NCI-H2196 treated with DMSO at 0.1 percent for 48 hours (cell line): ENCODE results near the gene TOPORS.

Experiments used
- DNase-seq: peaks from one replicate; lab custom pipeline; 2025; ENCODE audit not compliant: unreplicated experiment; lab: John Stamatoyannopoulos, UW

The TOPORS gene

DNA sequence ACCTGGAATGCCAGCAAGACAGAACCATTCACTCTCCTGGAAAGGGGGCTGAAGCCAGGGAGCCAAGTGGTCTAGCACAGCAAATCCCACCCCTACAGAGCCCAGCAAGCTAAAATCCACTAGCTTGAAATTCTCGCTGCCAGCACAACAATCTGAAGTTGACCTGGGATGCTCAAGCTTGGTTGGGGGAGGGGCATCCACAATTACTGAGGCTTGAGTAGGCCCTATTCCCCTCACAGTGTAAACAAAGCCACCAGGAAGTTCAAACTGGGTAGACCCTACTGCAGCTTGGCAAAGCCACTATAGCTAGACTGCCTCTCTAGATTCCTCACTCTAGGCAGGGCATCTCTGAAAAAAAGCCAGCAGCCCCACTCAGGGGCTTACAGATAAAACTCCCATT is 43.7 kb downstream of the TOPORS start:
- DNase-seq = no peak

DNA sequence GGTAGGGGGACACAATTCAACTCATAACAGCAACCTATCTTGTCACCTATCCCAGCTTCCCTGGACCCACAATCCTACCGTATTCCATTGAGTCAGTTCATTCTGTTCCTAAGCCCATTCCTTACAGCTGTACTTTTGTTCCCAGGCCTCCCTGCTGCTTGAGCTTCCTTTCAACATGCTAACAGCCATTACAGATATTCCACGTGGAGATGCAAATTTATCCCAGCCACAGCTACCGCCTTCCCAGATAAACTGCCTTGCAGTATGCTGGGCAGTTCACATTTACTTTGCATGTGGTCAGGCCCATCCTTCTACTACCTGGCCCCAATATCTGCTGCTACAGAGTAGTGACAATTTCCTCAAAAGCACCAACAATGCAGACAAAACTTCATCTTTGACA is 49.4 kb downstream of the TOPORS start:
- DNase-seq = no peak

DNA sequence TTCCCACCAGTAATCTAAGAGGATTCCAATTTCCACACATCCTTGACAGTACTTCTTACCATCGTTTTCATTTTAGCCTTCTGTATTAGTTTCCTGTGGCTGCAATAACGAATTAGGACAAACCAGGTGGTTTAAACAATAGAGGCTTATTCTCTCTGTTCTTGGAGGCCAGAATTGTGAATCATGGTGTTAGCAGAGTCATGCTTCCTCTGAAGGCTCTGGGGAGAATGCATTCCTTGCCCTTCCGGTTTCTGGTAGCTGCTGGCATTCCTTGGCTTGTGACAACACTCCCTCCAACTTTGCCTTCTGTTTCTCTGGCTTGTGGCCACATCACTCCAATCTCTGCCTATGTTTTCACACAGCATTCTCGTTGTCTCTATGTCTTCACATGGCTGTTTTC is 49.9 kb downstream of the TOPORS start:
- no peak for DNase-seq

DNA sequence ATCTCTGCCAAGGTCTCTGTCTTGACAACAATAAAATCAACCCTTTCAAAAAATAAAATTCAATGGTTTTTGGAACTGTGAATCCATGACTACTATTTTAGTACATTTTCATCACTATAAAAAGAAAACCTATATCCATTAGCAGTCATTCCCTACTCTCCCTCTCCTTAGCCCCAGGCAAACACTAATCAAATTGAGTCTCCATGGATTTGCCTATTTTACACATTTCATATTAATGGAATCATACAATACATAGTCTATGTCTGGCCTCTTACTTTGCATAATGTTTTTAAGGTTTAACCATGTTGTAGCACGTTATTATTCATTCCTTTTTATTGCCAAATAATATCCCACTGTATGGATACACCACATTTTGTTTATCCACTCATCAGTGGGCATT is 50.5 kb downstream of the TOPORS start:
- DNase-seq = no peak

DNA sequence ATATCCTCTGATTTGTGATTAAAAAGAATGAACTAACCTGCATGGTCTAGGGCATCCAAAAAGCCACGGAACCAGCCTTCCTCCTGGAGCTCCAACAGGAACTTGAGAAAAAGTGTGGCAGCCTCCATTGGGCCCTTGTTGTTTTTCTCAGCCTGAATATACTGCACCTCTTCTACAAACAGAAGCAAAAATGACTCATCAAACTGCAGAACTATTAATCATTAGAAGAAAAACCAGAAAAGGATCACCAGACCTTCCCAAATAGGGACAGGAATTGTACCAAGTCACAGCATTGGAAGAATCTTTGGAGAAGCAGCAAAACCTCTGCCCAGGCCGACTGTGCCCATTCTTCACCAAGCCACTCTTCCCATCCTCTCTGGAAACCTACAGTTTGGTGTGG is 51.6 kb downstream of the TOPORS start:
- no peak for DNase-seq

DNA sequence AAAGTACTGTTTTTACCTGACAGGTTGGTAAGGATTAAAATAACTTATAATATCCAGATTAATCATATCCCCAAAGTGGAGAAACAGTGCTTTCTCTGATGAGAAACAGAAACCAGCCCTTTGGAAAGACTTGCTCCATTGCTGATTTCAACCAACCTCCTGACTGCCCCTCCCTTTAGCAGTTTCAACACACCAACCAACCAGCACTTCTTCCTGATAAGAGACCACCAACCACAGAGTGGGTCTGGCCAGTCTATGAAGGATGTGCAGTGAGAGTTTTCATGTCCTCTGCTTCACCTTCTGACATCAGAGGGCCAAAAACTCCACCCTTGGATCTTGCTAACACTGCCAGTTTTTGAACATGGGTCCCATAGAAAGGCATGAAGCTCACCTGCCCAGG is 54.5 kb downstream of the TOPORS start:
- DNase-seq = no peak

DNA sequence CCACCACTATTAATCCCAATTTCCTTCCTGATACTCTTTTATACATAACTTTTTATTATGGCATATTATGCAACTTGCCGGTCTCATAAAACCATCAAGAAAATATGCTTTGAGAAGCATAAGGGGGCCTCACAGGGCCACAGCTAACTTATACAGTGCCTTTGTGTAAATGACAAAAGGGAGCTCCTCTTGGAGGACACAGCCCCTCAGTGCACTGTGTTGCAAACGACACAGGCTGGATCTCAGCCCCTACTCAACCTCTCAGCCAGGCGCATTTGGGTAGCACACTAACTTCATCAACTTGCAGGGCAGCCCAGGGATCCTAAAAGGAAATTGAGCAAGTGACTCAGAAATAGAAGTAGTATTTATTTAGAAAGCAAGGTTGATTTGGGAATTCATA is 61.8 kb downstream of the TOPORS start:
- DNase-seq = no peak
